Glutamatergic neuron (in vitro differentiated cells): ENCODE data around the gene PECR. TPM values are rescaled to one million over a fixed set of nuclear protein-coding genes. Genes with fewer than 3 reads are reported as not detected.

Experiments used
- DNase-seq: peaks from one replicate; pipeline ENCODE4 v3.0.0; 2022
- H3K27ac Mint-ChIP-seq: one replicate; pipeline ENCODE4 v1.8.0; 2020; ENCODE audit warnings: mild to moderate bottlenecking, mixed read lengths, inconsistent platforms; ENCODE audit not compliant: unreplicated experiment
- H3K27me3 Mint-ChIP-seq: one replicate; pipeline ENCODE4 v1.8.0; 2020; ENCODE audit warnings: mild to moderate bottlenecking, moderate library complexity, mixed read lengths, inconsistent platforms; ENCODE audit not compliant: unreplicated experiment
- H3K36me3 Mint-ChIP-seq: one replicate; pipeline ENCODE4 v1.8.0; 2020; ENCODE audit warnings: mild to moderate bottlenecking, mixed read lengths, inconsistent platforms; ENCODE audit not compliant: unreplicated experiment
- H3K4me1 Mint-ChIP-seq: one replicate; pipeline ENCODE4 v1.8.0; 2020; ENCODE audit warnings: mild to moderate bottlenecking, low read depth, mixed read lengths, inconsistent platforms; ENCODE audit not compliant: unreplicated experiment
- H3K4me3 Mint-ChIP-seq: one replicate; pipeline ENCODE4 v1.8.0; 2020; ENCODE audit warnings: mild to moderate bottlenecking, mixed read lengths, inconsistent platforms; ENCODE audit not compliant: unreplicated experiment
- H3K9me3 Mint-ChIP-seq: one replicate; pipeline ENCODE4 v1.8.0; 2020; ENCODE audit warnings: mild to moderate bottlenecking, moderate library complexity, mixed read lengths, inconsistent platforms; ENCODE audit not compliant: unreplicated experiment
- CTCF ChIP-seq: fragments of 200-600 bp; sonication (generic); IDR thresholded peaks from one replicate; pipeline ENCODE4 v1.5.0; 2021; ENCODE audit not compliant: partially characterized antibody, unreplicated experiment
- total RNA-seq: library from RNA; stranded (reverse); fragmentation: NEBNext Ultra II Directional; extraction: Animal tissue kit (Norgen Biotek cat#: 25700); gene quantifications from one replicate; pipeline ENCODE4 v1.2.1, GENCODE V29; 2021; ENCODE audit not compliant: unreplicated experiment

The PECR gene
- total RNA-seq, 1 donor from 2014 or later = 33.0 TPM

- Mint-ChIP-seq H3K27ac (no peak overlapping the region), H3K9me3 (peaks cover 2% of the 10 kb centered on the region), H3K36me3 (no peaks in the 10 kb centered on the region), H3K4me1 (peaks cover 16% of the 10 kb centered on the region), H3K4me3 (no peak overlapping the region), H3K27me3 (peaks cover 1% of the 10 kb centered on the region)
- no peak for TF ChIP-seq CTCF
- no peak for DNase-seq
These were observed 7.2 kb downstream of the PECR start for GRCh38 chr2:216074380-216074779.

- TF ChIP-seq CTCF = no peak
- H3K4me3 Mint-ChIP-seq = no peak overlapping the region
- H3K4me1 Mint-ChIP-seq = peaks cover 17% of the 10 kb centered on the region
- no peak overlapping the region for H3K27ac Mint-ChIP-seq
- H3K27me3 Mint-ChIP-seq = peaks cover 1% of the 10 kb centered on the region
- DNase-seq = no peak
- no peaks in the 10 kb centered on the region for H3K36me3 Mint-ChIP-seq
- peaks cover 2% of the 10 kb centered on the region for H3K9me3 Mint-ChIP-seq
These were observed 7.8 kb downstream of the PECR start for GRCh38 chr2:216073773-216074172.

- peaks cover 2% of the 10 kb centered on the region for H3K9me3 Mint-ChIP-seq
- H3K4me3 Mint-ChIP-seq = no peak overlapping the region
- no peak for DNase-seq
- TF ChIP-seq CTCF = no peak
- peaks cover 1% of the 10 kb centered on the region for H3K27me3 Mint-ChIP-seq
- no peak overlapping the region for H3K27ac Mint-ChIP-seq
- peaks cover 18% of the 10 kb centered on the region for H3K4me1 Mint-ChIP-seq
- no peaks in the 10 kb centered on the region for H3K36me3 Mint-ChIP-seq
These were observed 9.1 kb downstream of the PECR start for GRCh38 chr2:216072473-216072872.

GRCh38 chr2:216071111-216071851, 10.3 kb downstream of the PECR start:
- Mint-ChIP-seq H3K27me3 (peaks cover 1% of the 10 kb centered on the region), H3K27ac (peak overlapping the region; percentile 3), H3K9me3 (peaks cover 2% of the 10 kb centered on the region), H3K4me1 (peaks cover 22% of the 10 kb centered on the region), H3K4me3 (no peak overlapping the region), H3K36me3 (no peaks in the 10 kb centered on the region)
- no peak for DNase-seq
- TF ChIP-seq CTCF = no peak

GRCh38 chr2:216070195-216070594, 11.4 kb downstream of the PECR start:
- Mint-ChIP-seq H3K36me3 (no peaks in the 10 kb centered on the region), H3K27me3 (peaks cover 1% of the 10 kb centered on the region), H3K4me1 (peaks cover 22% of the 10 kb centered on the region), H3K9me3 (peaks cover 2% of the 10 kb centered on the region), H3K4me3 (no peak overlapping the region), H3K27ac (peak overlapping the region; percentile 45)
- no peak for DNase-seq
- TF ChIP-seq CTCF = no peak
